GM18858 (cell line): Measurements from ENCODE around the gene KCNK17.
A peak's percentile ranks its signal among the peaks of the same experiment; 100 is the strongest.

Source experiments
- ATAC-seq: cut with Tn5 transposase; IDR thresholded peaks from one replicate; pipeline ENCODE4 v1.9.1; 2021; ENCODE audit not compliant: unreplicated experiment

KCNK17 gene

DNA sequence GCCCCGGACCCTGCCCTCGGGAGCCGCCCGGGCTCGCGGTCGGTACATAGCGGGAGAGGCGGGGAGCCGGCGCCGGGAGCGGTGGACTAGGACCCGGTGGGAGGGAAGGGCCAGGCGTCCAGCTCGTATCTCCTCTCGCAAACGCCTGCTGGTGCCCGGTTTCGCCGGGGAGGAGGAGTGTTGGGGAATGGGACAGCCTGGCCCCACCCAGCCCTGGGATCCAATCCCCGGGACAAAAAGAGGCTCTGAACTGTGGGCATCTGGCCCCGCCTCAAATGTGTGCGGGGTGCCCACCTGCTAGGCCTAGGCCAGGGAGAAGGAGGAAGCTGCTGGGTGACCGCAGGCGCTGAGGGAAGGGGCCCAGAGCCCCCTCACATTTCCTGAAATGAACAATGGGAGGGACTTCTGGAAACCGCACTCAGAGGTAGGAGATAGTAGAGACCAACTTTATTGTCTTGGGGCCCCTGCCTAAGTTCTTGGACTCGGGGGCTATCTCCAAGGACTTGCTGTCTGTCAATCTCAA is at the start of gene KCNK17:
KCNK17 (minus strand) TSS at position 147 of the 523 bp plus-strand sequence; CDS start at position 48, 99 bp downstream.
- no peak for ATAC-seq

- ATAC-seq: no peak
Observed at GRCh38 chr6:39363280-39363679, 49.1 kb upstream of the KCNK17 start.

DNA sequence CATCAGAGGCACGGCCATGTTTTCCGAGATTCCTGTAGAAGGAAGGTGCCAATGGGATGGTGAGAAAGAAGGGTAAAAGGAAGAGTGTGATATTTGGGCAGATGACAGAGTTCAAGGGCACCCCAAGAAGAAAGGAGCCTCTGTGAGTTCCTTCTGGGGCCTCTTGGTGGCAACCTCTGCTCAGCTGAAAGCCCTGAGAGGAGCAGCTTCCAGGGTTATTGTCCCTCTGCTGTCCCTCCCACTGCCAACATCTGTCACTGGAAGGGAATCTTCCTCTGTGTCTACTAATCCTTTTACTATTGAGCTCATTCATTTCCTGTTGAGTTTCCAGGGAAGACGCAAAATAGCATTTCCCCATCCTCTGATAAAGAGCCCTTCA is 48.3 kb upstream of the KCNK17 start:
- ATAC-seq: no peak

DNA sequence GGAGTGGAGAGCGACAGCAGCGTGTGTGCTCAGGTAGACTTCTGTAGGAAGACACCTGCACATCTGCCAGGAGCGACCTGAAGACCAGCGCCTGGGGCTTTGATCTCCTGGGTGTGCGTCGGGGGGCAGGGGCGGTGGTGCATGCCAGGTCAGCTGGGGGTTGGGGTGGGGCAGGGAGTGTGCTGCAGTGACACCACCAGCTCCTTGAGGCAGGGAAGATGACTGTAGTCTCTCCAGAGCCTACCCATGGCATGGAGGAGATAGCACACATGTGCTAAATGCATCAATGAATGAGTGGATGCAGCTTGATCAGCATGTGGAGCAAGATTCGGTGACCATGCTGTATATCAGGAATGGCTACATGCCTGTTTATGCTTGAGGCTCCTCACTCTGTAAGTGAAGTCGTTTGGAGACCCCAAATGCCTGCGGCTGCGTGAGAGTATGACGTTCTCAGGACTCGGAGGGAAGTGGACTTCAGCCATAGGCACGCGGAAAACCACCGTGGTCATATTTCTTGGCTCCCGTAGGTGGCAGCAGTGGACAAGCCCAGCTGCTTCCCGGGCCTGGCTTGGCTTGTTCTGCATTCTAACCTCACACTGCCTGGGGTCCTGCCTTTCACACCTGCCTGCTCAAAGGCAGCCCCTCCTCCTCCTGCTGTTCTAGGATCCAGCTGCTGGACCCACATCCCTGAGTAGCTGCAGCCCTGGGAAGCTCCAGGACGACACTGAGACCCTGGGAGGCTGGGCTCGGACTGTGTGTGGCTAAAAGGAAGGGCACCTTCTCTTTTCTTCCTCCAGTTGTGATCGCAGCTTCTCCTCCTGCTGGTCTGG is 47.7 kb upstream of the KCNK17 start:
- no peak for ATAC-seq

DNA sequence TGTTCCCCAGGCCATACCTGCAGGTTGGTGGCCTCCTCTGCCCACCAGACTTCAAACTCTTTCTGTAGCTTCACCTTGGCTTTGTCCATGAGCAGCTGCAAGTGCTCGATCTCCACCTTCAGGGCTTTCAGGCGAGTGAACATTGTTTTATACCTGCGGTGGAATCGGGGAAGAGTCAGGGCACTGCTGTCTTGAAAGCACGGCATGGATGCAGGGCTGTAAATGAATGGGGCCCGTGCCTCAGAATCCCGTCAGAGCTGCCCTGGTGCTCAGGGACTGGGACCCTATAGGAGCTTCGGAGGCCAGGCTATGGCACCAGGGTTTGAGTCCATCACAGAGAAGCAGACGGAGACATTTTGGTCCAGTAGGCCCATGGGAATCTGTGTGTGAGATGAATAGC is 46.2 kb upstream of the KCNK17 start:
- ATAC-seq: no peak

DNA sequence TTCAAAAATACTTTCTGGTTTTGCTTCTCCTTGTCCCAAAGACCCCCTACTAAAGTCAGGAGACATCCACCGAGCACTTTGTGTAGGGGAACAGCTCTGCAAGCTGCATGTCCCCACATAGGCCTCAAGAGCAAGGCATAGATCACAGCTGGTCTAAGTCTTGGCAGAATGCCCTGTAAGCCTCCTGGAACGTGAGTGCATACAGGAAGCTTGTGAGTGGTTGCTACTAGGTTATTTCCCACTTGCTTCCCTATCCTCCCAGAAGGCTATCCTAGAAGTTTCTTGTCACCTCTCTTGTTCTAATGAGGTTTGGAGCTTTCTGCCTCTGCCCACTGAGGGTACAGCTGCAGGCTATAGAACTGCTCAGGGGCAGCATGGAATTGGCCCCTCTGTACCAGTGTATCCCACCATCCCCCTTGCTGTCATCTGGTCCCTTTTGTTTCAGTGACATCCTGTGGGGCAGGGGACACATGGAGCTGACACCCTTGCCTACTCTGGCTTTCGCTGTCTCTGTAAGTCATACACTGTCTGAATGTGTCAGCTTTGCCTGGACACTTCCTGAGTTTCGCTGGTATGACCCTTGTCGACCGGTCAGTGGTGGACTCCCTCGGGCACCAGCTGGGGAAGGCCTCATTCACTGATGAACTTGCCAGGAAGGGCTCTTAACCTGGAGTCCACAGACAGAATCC is 43.9 kb upstream of the KCNK17 start:
- no peak for ATAC-seq

DNA sequence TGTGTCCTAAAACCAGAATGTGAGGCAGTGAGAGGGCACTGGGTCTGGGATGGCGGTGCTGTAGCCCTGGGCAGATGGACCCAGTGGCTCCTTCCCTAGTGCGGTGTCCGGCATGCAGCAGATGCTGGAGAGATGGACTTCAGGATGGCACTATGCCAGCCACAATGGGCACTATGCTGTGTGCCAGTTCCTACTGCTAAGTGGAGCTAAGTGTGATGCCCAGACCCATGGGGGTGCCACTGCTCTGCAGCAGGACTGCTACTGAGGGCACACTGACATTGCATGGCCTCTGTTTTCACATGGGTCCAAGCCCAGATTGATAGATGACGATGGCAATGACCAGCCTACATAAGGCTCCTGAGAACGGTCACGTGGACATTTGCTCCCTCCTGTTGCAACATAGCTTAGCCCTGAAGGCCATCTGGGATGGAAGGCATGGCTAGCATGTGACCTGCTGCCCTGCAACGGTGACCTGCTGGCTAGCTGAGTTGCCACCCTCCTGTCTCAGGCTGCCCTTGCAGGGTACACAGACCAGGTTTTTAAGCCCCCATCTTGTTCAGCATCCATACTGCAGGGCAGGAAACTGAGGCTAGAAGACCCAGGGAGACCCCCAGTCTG is 39.6 kb upstream of the KCNK17 start:
- no peak for ATAC-seq

DNA sequence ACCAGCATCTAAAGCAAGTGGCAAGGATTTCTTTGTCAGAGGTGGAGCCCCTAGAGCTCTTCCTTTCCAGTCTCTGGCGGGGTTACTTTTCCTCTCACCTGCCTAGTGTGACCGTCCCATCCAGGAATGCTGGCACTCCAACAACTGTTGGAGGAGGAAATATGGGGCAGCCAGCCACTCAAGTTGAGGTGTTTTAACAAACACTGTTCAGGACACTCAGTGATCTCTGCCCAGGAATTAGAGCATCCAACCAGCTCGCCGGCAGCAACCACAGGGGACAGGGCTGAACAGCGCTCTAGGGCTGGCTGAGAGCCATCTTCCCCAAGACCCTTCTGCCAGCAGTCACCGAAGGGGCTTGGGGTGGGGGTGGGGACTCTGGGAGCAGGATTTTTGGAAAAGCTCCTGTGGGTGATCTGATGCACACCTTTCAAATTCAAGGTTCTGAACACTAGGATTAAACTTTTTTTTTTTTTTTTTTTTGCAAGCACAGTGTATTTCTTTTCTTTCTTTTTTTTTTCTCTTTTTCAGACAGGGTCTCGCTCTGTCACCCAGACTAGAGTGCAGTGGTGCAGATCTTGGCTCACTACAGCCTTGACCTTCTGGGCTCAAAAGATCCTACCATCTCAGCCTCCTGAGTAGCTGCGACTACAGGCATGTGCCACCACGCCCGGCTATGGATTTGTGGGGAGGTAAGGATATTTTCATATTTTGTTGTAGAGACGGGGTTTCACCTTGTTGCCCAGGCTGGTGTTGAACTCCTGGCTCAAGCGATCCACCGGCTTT is 36.7 kb upstream of the KCNK17 start:
- ATAC-seq: no peak

DNA sequence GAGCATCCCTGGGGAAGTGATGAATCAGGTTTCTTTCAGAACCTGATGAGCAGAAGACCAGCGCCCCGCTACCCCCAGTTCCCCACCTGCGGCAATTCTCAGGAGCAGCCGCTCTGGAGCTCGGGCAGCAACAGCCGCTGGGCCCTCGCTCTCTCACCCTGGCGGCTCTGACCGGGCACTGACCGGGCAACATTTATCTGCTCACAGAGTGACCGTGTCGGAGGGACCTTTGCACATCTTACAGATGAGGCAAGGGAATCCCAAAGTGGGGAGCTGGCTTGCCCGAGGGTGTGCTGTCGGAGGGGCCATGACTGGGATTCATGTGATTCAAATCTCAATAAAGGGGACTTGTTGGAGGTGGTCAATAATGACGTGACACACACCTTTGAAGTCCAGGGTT is 34.5 kb upstream of the KCNK17 start:
- no peak for ATAC-seq

GRCh38 chr6:39347906-39348585 is 33.8 kb upstream of the KCNK17 start:
- no peak for ATAC-seq

DNA sequence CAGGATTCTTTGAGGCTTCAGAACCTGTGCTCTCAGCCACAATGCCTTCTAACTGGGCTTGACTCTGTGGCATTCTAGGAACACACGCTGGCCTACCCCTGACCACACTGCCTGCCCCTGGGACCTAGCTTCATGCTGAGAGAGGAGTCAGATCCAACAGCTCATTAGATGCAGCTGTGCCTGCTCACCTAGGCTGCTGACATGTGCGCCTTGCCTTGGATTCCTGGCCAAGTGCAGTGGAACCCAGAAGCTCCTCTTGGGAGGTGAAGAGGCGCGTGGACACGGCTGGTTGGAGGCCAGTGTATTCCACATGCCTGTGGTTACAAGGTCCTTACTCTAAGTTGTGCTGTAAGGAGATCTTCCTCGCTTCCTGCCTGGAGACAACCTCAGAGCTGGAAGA is 33.0 kb upstream of the KCNK17 start:
- ATAC-seq: no peak

- ATAC-seq: no peak
Observed at GRCh38 chr6:39344821-39345280, 30.6 kb upstream of the KCNK17 start.

GRCh38 chr6:39343396-39343870 is 29.2 kb upstream of the KCNK17 start:
- ATAC-seq: no peak

DNA sequence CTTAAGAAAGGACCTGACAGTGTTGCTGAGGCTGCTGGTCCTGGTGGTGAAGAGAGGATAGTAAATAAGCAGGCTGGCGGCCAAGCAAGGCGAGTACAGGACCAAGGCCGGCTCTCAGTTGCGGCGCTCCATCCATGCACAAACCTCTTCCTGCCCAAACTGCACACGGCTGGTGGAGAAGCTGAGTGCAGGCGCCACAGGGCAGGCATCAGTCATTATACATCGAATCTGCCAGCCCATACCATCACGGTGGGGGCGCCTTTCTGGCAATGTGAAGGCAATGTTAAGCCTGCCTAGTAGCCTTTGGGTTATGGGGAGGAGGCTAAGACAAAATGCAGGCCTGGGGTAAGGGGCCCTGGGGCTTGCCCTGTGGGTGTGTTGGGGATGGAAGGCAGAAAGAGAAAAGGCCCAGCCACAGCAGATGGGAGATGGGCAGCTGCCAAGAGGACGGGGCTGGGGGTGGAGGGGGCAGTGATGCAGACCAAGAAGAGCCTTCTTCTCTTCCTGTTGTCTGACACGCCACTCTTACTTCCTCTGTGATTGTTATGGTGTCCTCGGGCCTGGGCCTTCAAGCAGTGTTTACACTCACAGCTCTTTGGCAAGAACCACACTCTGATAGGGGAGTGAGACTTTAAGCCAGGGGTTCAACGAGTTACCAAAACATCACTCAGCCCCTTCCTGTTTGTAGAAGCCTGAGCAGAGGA is 28.6 kb upstream of the KCNK17 start:
- peak; percentile 37 for ATAC-seq

DNA sequence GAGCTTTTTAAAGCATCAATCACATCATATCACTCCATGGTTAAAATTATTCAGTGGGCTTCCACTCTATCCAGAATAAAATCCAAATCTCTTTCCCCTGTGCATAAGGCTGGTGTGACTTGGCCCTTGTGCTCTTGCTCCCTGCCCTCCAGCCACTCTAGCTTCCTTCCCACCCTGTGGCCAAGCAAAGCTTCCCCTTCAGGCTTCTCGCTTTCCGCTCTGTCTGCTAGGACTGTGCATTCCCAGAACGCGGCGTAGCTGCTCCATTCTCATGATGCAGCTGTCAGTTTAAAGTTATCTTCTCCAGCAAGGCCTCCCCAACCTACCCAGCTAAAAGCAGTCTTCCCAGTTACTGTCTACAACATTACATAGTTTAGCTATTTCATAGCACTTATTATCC is 27.7 kb upstream of the KCNK17 start:
- ATAC-seq: no peak

DNA sequence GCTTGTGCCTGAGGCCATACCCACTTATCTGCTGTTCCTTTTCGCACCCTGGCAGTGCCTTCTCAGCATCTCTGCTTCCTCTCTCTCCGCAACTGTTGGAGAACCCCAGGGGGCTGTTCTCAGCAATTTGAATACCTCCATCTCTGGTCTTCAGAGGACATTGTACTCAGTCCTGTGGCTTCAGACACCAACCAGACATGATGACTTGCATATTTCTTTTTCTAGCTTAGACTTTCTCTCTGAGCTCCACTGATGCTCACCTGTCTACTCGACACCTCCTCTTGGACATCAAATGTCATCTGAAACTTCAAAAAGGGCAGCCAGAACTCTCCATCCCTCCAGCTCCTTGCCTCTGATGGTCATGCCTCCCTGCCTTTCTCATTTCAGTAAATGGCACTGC is 27.1 kb upstream of the KCNK17 start:
- no peak for ATAC-seq

DNA sequence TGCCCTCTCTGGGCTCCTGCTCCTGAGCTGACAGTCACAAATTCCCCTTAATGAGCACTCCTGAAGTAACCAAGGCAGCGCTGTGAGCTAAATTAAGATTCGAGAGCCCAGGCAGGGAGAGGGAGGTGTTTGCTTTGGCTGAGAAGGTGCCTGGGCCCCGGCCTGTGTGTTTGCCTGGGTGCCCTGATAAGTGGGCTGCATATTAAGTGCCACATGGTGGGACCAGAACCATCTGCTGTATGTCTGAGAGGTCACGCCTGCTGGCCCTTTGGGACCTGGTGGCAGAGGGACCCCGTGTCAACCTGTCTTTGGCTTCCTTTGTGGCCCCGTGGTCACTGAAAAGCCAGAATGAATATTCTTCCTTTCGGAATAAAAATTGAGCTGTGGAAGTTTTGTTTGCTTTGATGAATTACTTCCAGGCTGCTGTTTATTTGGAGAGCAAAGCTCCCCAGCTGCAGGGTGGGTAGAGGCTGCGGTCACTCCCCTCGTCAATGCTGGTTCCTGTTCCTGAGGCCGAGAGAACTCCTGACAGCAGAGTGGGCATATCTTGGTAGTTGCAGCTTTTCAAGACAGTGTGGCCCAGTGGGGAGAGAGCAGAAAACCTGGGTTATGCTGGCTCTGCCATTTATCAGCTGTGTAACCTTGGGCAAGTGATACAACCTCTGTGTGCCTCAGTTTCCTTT is 25.8 kb upstream of the KCNK17 start:
- ATAC-seq: no peak

DNA sequence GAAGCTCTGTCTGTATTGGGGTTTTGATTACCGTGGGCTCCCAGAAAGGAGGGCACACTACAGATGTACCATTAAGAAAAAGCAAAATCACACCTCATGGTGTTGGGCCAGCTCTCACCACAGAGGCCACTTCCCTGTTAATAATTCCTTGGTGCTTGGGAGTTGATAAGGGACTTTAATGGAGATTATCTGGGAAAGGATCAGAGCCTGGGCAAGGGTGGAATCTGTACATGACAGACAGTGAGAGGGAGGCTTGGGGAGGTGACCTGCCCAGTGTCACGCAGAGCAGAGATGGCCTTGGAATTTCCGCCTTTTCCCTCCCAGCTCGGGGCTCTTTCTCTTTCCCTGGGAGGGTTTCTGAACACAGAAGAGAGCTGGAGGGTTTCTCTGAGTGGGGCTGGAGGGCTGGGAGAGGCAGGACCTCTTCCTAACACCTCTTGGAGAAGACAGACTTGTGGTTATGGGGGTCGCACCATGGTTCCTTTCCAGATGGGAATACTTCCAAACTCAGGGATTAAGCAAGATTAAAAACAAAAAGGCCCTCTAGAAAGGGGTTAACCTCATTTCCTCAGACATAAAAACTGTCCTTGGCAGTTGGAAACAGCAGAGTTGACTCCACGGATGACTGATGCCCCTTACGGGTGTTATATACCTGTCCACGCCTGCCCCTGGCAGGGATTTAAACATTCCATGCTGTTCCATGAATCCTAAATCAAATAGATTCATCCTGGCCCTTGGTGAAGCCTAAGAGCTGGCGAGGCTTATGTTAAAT is 25.1 kb upstream of the KCNK17 start:
- ATAC-seq: no peak
